HUES48 (cell line): ENCODE results near the gene PGAM2.

Experiments used
- H3K27ac ChIP-seq: one replicate; pipeline ENCODE4 v1.7.0; 2013; ENCODE audit warnings: low read depth, low read length, inconsistent platforms
- H3K27me3 ChIP-seq: 2 replicates; pipeline ENCODE4 v1.6.1; 2013; ENCODE audit warnings: mild to moderate bottlenecking, low read length; ENCODE audit not compliant: control insufficient read depth, insufficient read depth
- H3K36me3 ChIP-seq: 2 replicates; pipeline ENCODE4 v1.6.1; 2013; ENCODE audit warnings: low read length; ENCODE audit not compliant: control insufficient read depth, insufficient read depth
- H3K4me1 ChIP-seq: 2 replicates; pipeline ENCODE4 v1.6.1; 2013; ENCODE audit warnings: mild to moderate bottlenecking, low read length; ENCODE audit not compliant: control insufficient read depth, insufficient read depth
- H3K4me3 ChIP-seq: 2 replicates; pipeline ENCODE4 v1.5.1; 2013; ENCODE audit warnings: mild to moderate bottlenecking, low read depth, low read length
- H3K9ac ChIP-seq: 2 replicates; pipeline ENCODE4 v1.6.1; 2013; ENCODE audit warnings: mild to moderate bottlenecking, low read depth, low read length, moderate library complexity
- H3K9me3 ChIP-seq: 2 replicates; pipeline ENCODE4 v1.6.1; 2013; ENCODE audit warnings: low read length; ENCODE audit not compliant: control insufficient read depth, insufficient read depth

The PGAM2 gene

DNA sequence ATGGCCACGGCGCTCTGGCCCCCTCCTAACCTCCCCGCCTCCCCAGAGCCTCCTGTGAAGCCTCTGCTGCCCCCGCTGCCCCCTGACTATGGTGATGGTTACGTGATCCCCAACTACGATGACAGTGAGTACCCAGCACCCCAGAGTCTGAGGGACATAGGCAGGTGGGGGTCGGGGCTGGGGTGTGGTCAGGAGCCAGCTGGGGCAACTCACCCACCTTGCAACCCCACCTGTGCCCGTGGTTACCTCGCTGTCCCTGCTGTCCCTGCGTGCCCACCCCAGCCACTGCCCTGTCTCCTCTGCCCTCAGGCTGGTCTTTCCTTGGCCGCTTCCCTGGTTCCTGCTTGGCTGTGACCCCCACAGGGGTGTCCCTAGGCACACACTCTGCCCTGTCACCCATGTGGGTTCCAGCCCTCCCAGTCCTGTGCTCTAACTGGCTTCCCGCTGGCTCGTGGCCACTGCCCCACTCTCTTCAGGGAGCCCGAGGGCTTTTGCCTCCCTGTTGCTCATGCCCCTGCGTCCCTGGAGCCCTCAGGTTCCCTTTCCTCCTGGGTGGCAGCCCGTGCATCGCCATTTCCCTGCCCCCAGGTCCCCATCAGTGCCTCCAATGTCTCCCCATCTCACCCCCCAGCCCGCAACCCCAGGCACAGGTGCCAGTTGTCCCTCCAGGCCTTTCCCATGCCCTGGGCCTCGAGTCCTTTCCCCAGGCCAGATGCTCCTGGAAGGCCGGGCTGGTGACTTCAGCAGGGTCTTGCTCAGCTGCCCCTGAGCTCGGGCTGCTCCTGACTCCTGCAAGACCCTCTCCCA is 42.8 kb upstream of the PGAM2 start:
- Histone ChIP-seq H3K9ac (no peak overlapping the region), H3K27me3 (peaks cover 12% of the 10 kb centered on the region), H3K27ac (no peak overlapping the region), H3K4me3 (no peak overlapping the region), H3K9me3 (no peaks in the 10 kb centered on the region), H3K4me1 (peaks cover 8% of the 10 kb centered on the region; the same call in 1 of the 2 replicates), H3K36me3 (peaks cover 26% of the 10 kb centered on the region)

DNA sequence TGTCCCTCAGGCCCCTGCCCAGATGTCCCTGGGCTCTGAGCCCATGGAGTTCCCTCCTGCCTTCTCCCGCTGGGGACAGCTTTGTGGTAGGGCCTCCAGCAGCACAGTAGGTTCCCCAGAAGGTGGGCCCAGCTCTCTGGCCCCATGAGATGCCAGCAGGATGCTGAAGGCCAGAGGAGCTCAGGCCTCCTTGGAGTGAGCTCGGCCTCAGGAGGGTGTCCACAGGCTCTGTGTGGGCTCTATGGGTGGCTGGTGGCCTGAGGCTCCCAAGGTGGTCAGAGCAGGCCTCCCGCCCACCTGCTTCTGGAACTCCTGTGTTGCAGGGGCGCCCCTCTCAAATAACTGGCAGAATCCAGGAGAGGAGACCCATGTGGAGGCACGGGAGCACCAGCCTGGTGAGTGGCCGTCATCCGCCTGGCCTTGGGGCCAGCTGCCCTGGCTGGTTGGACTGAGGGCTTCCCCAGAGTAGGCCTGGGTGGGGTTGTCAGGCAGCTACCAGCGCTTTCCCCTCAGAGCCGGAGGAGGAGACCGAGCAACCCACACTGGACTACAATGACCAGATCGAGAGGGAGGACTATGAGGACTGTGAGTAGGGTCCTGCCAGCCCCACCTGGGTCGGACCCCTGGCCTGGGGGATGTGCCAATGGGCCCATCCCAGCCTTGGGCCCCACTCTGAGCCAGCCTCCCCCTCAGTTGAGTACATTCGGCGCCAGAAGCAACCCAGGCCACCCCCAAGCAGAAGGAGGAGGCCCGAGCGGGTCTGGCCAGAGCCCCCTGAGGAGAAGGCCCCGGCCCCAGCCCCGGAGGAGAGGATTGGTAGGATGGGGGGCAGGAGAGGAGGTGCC is 42.0 kb upstream of the PGAM2 start:
- H3K27me3 ChIP-seq, result peaks cover 13% of the 10 kb centered on the region
- H3K36me3 ChIP-seq, result peaks cover 26% of the 10 kb centered on the region
- no peak overlapping the region for H3K9ac ChIP-seq
- H3K4me3 ChIP-seq, result no peak overlapping the region
- no peak overlapping the region for H3K27ac ChIP-seq
- peaks cover 8% of the 10 kb centered on the region; the same call in 1 of the 2 replicates for H3K4me1 ChIP-seq
- H3K9me3 ChIP-seq, result no peaks in the 10 kb centered on the region

DNA sequence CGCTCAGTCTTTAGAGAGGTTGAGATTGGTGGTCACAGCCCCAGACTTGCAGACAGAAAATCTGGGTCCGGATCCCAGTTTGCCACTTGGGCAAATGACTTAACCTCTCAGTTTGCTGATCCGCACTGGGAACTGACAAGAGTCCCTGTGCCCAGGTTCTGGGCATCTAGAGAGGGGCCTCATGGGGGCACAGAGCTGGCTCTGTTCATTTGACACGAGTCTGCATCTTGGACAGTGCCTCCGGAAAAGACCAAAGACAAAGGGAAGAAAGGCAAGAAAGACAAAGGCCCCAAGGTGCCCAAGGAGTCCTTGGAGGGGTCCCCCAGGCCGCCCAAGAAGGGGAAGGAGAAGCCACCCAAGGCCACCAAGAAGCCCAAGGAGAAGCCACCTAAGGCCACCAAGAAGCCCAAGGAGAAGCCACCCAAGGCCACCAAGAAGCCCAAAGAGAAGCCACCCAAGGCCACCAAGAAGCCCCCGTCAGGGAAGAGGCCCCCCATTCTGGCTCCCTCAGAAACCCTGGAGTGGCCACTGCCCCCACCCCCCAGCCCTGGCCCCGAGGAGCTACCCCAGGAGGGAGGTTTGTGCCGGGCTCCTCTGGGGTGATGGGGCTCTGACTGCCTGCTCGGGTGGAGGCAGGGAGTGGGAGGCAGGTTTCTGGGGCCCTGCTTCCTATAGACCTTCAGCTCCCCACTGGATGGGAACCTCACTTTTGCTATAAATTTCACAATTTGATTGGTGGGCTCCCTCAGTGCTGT is 41.1 kb upstream of the PGAM2 start:
- no peak overlapping the region for H3K27ac ChIP-seq
- H3K27me3 ChIP-seq, result peaks cover 13% of the 10 kb centered on the region
- peaks cover 8% of the 10 kb centered on the region; the same call in 1 of the 2 replicates for H3K4me1 ChIP-seq
- no peaks in the 10 kb centered on the region for H3K9me3 ChIP-seq
- H3K4me3 ChIP-seq, result no peak overlapping the region
- no peak overlapping the region for H3K9ac ChIP-seq
- peaks cover 21% of the 10 kb centered on the region for H3K36me3 ChIP-seq

DNA sequence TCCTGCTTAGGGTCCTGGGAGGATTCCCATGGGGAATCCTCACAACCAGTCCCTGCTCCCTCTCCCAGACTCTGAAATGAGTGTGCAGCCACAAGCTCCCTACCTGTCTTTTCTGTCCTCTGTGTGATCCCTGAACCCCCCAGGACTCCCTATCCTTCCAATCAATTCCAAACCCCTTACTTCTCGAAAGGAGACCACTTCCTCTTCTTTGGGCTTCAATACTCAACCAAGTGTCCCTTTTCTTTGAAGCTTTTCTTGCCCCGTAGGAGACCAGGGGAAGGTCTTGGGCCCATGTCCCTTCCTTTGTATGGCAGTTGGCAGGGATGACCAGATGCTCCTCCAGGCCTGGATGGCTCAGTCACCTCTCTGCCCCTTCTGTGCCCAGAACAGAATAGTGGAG is 40.5 kb upstream of the PGAM2 start:
- H3K9me3 ChIP-seq, result no peaks in the 10 kb centered on the region
- peaks cover 15% of the 10 kb centered on the region for H3K36me3 ChIP-seq
- H3K4me1 ChIP-seq, result peaks cover 8% of the 10 kb centered on the region; the same call in 1 of the 2 replicates
- 0 out of 2 replicates have a peak overlapping the region, but pooled peaks have one; percentile 61 for H3K4me3 ChIP-seq
- H3K9ac ChIP-seq, result no peak overlapping the region
- H3K27ac ChIP-seq, result no peak overlapping the region
- peaks cover 13% of the 10 kb centered on the region for H3K27me3 ChIP-seq

DNA sequence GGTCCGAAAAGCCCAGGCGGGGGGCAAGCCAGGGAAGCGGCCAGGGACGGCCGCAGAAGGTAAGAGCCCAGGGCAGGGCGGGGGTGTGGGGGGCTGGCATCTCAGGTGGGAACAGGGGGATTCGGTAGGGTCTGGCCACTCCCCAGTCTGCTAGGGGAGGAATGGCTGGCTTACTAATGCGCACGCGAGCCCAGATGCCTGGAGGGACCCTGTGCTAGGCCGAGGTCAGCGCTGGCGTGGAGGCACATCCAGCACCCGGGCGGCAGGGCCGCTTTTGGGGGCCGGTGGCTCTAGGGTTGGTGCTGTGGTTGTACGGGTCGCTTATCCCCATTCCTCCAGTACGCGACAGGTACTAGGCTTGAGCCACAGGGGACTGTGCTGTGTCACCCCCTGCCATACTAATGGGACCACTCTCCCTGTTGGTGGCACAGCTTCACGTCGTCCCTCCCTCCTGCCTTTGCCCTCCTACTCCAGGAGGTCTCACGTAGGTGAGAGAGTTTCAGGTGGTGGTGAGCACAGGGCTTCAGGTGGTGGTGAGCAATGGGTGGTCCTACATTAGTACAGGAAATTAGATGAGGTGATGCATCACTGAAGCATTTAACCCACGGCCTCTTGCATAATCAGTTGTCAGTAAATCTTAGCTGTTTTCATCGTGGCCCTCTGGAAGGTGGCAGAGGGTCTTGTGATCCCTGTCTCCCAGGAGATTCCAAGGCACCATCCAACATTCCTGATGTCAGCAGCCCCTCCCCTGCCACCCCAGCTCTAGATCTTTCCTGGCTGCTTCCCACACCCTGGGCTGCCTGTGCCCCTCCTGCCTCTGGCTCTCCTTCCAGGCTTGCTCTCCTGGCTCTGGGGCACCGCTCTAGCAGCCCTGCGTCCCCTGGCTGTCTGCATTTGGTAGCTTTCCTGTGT is 39.7 kb upstream of the PGAM2 start:
- Histone ChIP-seq H3K27ac (no peak overlapping the region), H3K4me3 (peak overlapping the region; percentile 61)

DNA sequence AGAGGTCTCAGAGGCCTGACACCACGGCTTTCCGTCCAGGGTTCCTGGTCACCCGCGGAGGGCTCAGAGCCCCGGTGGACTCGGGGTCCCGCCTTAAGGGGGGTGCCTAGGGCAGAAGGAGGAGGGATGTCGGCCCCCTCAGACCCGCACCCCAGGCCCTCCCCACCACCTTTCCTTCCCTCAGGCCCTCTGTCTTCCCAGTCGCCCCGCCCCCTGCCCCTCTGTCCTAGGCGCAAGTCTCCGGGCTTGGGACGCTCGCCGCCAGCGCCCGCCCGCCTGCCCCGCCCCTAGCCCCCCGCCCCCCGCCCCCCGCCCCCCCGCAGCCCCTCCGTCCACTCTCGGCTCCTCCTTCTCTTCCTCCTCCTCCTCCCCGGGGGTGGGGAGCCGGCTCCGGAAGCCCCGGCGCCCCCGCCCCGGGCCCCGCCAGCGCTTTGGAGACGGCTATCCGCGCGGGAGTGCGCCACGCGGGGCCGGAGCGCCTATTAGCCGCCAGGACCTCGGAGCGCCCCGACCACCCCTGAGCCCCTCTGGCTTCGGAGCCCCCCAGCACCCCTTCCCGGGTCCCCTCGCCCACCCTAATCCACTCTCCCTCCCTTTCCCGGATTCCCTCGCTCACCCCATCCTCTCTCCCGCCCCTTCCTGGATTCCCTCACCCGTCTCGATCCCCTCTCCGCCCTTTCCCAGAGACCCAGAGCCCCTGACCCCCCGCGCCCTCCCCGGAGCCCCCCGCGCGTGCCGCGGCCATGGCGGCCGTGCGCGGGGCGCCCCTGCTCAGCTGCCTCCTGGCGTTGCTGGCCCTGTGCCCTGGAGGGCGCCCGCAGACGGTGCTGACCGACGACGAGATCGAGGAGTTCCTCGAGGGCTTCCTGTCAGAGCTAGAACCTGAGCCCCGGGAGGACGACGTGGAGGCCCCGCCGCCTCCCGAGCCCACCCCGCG is 38.8 kb upstream of the PGAM2 start, which contains the start of gene AEBP1:
TSS of gene AEBP1 (plus strand) at position 423 of the 937 bp plus-strand sequence. CDS start at position 744, 321 bp downstream.
- Histone ChIP-seq H3K4me3 (peak within 1 kb of the TSS; percentile 61), H3K27ac (no peak within 1 kb of the TSS), H3K4me1 (peaks cover 8% of the 10 kb centered on the region; the same call in 1 of the 2 replicates), H3K9ac (no peak within 1 kb of the TSS), H3K27me3 (peaks cover 13% of the 10 kb centered on the region), H3K36me3 (no peaks in the 10 kb centered on the region), H3K9me3 (no peaks in the 10 kb centered on the region)

More for the DNA sequence above, 39.7 kb upstream of the PGAM2 start:
- H3K4me1 ChIP-seq, result peaks cover 8% of the 10 kb centered on the region; the same call in 1 of the 2 replicates
- H3K36me3 ChIP-seq, result peaks cover 7% of the 10 kb centered on the region
- no peaks in the 10 kb centered on the region for H3K9me3 ChIP-seq
- no peak overlapping the region for H3K9ac ChIP-seq
- peaks cover 13% of the 10 kb centered on the region for H3K27me3 ChIP-seq

DNA sequence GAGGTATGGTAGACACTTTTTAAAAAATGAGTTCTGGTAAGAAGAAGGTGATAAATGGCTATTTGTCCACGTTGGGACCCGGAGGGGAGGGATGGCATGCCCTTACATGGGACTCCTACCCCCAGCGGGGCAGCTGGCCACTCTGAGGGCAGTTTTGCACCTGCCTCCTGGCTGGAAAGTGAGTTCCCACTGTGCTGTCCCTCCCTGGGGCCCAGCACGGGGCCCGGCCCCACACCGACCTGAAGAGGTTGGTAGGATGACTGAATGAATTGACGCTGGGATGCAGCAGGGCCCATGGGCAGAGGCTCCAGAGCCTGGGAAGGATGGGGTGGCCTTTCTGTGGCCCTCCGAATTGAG is 38.2 kb upstream of the PGAM2 start:
- no peaks in the 10 kb centered on the region for H3K9me3 ChIP-seq
- peaks cover 8% of the 10 kb centered on the region; the same call in 1 of the 2 replicates for H3K4me1 ChIP-seq
- peaks cover 13% of the 10 kb centered on the region for H3K27me3 ChIP-seq
- H3K27ac ChIP-seq, result no peak overlapping the region
- no peaks in the 10 kb centered on the region for H3K36me3 ChIP-seq
- H3K4me3 ChIP-seq, result peak overlapping the region; percentile 60
- no peak overlapping the region for H3K9ac ChIP-seq

DNA sequence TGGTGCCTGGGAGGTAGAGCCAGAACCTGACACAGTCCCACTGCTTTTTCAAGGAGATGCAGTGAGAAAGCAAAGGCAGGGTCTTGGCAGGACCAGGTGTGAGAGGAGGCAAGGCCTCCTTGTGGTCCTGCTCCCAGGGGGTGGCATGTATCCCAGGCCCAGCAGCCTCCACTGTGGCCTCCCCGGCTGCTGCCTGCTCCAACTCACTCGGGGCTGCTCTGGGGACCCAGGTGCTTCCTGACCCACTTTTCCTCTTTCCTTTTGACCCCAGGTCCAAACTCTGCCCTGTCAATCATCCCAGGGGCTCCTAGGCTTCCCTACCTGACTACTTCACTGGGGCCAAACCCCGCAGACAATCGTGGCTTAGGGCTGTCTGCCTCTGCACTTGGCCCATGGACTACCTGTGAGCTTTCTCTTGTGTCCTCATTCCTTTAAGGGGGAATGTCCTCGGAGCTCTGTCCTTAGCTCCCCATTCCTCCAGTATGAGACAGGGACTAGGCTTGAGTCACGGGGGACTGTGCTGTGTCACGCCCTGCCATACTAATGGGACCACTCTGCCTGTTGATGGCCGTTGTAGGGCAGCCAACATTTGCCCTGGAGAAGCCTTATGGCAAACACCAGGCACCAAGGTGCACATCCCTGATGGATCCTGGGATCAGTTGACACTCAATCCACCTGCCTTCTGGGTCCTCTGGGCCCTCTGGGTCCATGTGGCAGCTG is 37.6 kb upstream of the PGAM2 start:
- Histone ChIP-seq H3K4me1 (peaks cover 8% of the 10 kb centered on the region; the same call in 1 of the 2 replicates), H3K9ac (no peak overlapping the region), H3K4me3 (peak overlapping the region; percentile 60; the same call in 1 of the 2 replicates), H3K27ac (no peak overlapping the region), H3K27me3 (peaks cover 13% of the 10 kb centered on the region), H3K36me3 (no peaks in the 10 kb centered on the region), H3K9me3 (no peaks in the 10 kb centered on the region)
